Prostate gland (tissue), 2 donors: Measurements from ENCODE around the gene TPD52L1. TPM values are rescaled to one million over a fixed set of nuclear protein-coding genes. Genes with fewer than 3 reads are reported as not detected.

Experiments
- DNase-seq: peaks from one replicate; pipeline ENCODE4 v3.0.0-alpha.2; 2019; ENCODE audit warnings: low spot score
- H3K27ac ChIP-seq, 2 donors: fragments of 200-600 bp; sonication (generic); 2 replicates each; pipeline ENCODE4 v1.5.1; 2017 to 2019
- H3K27me3 ChIP-seq: fragments of 200-600 bp; sonication (generic); replicated peaks from 2 replicates; pipeline ENCODE4 v1.5.1; 2019; ENCODE audit not compliant: insufficient read depth
- H3K36me3 ChIP-seq, 2 donors: fragments of 200-600 bp; sonication (generic); 1 replicate in 1 of 2; 2 replicates in 1 of 2; pipeline versions ENCODE4 v1.5.1 to v1.8.1; 2017 to 2019
- H3K4me1 ChIP-seq: fragments of 200-600 bp; sonication (generic); replicated peaks from 2 replicates; pipeline ENCODE4 v1.5.1; 2019
- H3K4me3 ChIP-seq, 2 donors: fragments of 200-600 bp; sonication (generic); 2 replicates each; pipeline ENCODE4 v1.5.1; 2017 to 2019
- H3K9me3 ChIP-seq: fragments of 200-600 bp; sonication (generic); 2 replicates; pipeline ENCODE4 v1.5.1; 2017
- POLR2A ChIP-seq: fragments of 450-650 bp; IDR thresholded peaks from one replicate; pipeline ENCODE4 v1.6.1; 2016; ENCODE audit warnings: antibody characterized with exemption, mild to moderate bottlenecking
- POLR2AphosphoS5 ChIP-seq: sonication (generic); formaldehyde crosslinking; IDR thresholded peaks from one replicate; pipeline ENCODE4 v1.6.1; 2017; ENCODE audit warnings: antibody characterized with exemption
- WGBS: methylation state at CpG from one replicate; pipeline ENCODE4 v1.1.5; 2018; 5-methylcytosine and 5-hydroxymethylcytosine counted together
- intact Hi-C: fragments of 100-400 bp; cut with DNase I; formaldehyde crosslinking; loops from one replicate; pipeline ENCODE4 v1.14.2; 2022
- total RNA-seq, 2 donors: library from RNA; depleted of rRNA; stranded (reverse); fragments of >200 nt; gene quantifications; one replicate each; pipeline ENCODE4 v1.1.0, GENCODE V29; 2016
- TF ChIP-seq, protein P1 (sequence below), 4 experiments: fragments of 200-600 bp in 2 of 4; fragments of 450-650 bp in 2 of 4; sonication (generic) in 2 of 4; IDR thresholded peaks; 1 replicate in 3 of 4; 2 replicates in 1 of 4; pipeline ENCODE4 v1.5.1; 2016 to 2019; ENCODE audit warnings: antibody characterized with exemption in 4 of 4, mild to moderate bottlenecking in 2 of 4, moderate library complexity in 2 of 4

The TPD52L1 gene
- total RNA-seq, 2 donors from 2014 or later = 63.9 to 105 TPM

DNA sequence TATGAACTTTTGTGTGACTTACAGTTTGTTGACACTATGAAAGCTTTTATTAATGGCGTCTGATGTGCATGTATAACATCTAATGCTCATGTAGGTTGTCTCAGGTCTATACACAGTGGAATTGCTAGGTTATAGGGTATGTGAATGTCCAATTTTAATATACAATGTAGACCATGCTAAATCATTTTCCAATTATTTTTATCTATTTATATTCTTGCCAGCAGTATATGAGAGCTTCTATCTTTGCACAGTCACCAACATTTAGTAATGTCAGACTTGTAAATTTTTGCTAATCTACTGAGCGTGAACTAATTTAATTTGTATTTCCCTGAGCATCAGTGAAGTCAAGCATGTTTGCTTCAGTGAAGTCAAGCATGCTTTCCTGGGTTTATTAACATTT, 64.4 kb downstream of the TPD52L1 start:
- H3K9me3 ChIP-seq = no peaks in the 10 kb centered on the region
- H3K4me3 ChIP-seq = no peak overlapping the region
- no peak for DNase-seq
- H3K27ac ChIP-seq = no peak overlapping the region
- H3K36me3 ChIP-seq = no peaks in the 10 kb centered on the region
- WGBS = 94% methylated on average over 2 of the region's 2 CpGs
- intact Hi-C loops = no loop called here
- TF ChIP-seq POLR2A (no peak), POLR2AphosphoS5 (no peak)
- TF ChIP-seq, protein P1, sequence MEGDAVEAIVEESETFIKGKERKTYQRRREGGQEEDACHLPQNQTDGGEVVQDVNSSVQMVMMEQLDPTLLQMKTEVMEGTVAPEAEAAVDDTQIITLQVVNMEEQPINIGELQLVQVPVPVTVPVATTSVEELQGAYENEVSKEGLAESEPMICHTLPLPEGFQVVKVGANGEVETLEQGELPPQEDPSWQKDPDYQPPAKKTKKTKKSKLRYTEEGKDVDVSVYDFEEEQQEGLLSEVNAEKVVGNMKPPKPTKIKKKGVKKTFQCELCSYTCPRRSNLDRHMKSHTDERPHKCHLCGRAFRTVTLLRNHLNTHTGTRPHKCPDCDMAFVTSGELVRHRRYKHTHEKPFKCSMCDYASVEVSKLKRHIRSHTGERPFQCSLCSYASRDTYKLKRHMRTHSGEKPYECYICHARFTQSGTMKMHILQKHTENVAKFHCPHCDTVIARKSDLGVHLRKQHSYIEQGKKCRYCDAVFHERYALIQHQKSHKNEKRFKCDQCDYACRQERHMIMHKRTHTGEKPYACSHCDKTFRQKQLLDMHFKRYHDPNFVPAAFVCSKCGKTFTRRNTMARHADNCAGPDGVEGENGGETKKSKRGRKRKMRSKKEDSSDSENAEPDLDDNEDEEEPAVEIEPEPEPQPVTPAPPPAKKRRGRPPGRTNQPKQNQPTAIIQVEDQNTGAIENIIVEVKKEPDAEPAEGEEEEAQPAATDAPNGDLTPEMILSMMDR (IDR thresholded peaks at IDR 0.05) = no peak
- H3K27me3 ChIP-seq = no peaks in the 10 kb centered on the region
- H3K4me1 ChIP-seq = no peaks in the 10 kb centered on the region

DNA sequence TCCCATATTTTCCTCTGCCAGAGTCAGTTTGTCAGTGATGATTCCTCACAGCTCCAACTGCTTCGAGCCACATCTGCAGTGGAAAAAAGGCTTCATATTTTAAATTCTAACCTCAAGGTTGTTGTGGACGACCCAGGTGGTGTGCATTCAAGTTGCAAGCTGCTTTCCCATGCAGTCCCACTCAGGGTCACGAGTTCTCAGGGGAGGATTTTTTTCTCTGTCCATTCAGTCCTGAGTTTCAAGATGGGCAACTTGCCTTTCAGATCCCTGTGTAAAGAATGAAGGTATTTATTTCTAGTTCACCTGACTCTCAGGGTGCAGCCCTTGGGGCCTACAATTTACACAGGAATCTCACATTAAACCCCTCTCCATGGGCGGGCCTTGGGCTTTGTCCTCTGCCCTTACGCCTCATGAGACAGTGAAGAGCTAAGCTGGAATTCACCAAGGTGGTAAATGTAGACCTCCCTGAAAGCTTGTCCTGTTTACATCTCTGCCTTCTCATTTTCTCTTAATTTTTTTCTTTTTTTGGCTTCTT, 65.9 kb downstream of the TPD52L1 start:
- no peak for DNase-seq
- Histone ChIP-seq H3K9me3 (no peaks in the 10 kb centered on the region), H3K4me1 (no peaks in the 10 kb centered on the region), H3K36me3 (no peaks in the 10 kb centered on the region), H3K27ac (no peak overlapping the region), H3K4me3 (no peak overlapping the region), H3K27me3 (no peaks in the 10 kb centered on the region)
- TF ChIP-seq POLR2A = no peak
- TF ChIP-seq POLR2AphosphoS5 = no peak
- TF ChIP-seq, protein P1 (IDR thresholded peaks at IDR 0.05) = no peak
- WGBS = 80% methylated on average over 5 of the region's 5 CpGs
- intact Hi-C loops = no loop called here

DNA sequence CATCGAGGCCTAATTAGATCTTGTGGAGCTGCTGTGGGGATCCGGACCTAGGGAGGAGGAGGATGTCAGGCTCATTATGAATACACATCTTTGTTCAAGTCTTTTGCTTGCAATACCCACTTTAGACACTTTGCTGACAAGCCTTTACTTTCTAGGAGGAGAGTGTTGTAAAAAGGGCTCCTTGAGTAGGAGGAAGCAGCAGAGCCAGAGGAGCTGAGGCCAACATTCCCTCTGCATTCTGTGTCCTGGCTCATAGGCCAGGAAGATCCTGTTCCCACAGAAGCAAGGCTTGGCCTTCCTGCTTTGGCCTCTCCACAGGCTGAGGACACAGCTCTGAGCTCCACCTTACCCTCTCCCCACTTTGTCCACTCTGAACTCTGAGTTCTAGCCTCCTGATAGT, 67.1 kb downstream of the TPD52L1 start:
- Histone ChIP-seq H3K27ac (peak overlapping the region in 1 of 2 donors; percentile 48), H3K4me3 (no peak overlapping the region), H3K27me3 (no peaks in the 10 kb centered on the region), H3K9me3 (no peaks in the 10 kb centered on the region), H3K4me1 (no peaks in the 10 kb centered on the region), H3K36me3 (no peaks in the 10 kb centered on the region)
- TF ChIP-seq, protein P1 (IDR thresholded peaks at IDR 0.05) = no peak
- peak; percentile 27 for TF ChIP-seq POLR2AphosphoS5
- WGBS = 32% methylated on average over 2 of the region's 2 CpGs
- DNase-seq = peak; percentile 8
- intact Hi-C loops = no loop called here

DNA sequence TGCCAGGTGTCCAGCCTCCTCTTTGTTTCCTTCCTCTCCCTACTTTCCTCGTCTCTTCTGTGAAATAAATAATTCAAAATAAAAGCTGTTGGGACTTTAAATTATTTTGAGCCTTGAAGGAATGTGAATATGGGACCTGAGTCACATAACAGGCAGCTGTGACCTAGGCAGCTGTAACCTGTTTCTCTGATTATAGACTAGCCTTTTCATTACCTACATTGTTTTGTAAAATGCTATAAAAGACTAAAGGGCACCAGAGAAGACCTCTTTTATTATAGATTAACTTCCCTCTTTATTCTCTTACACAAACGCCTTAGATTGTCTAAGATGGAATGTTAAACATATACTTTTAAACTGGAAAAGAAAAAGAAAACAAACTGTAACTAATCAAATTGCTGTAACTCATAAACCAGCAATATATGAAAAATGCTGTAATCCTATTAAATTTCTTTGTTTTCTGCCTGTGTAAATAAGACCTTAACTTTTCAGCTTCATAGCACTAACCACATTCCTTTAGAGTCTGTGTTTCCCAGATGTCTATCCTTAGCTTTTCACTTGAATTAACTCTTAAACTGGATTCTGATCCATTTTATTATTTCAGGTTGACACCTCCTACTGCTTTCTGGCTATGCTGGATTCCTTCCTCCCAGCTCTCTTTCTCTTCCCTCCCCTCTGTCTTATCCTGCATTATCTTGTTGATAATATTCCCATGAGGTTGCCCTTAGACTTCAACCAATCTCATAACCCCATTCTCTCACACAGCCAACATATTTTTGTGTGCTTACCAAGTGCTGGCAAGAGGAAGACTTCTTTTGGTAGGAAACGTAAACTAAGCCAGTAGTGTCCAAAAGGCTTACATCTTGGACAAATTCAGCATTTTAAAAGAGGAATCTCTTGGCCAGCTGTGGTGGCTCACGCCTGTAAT, 69.2 kb downstream of the TPD52L1 start:
- intact Hi-C loops = no loop called here
- Histone ChIP-seq H3K36me3 (no peaks in the 10 kb centered on the region), H3K27ac (no peak overlapping the region), H3K27me3 (no peaks in the 10 kb centered on the region), H3K4me1 (no peaks in the 10 kb centered on the region), H3K4me3 (no peak overlapping the region), H3K9me3 (no peaks in the 10 kb centered on the region)
- TF ChIP-seq POLR2AphosphoS5 = no peak
- TF ChIP-seq, protein P1 (IDR thresholded peaks at IDR 0.05) = no peak
- no peak for TF ChIP-seq POLR2A
- DNase-seq = no peak
- 39% methylated on average over 4 of the region's 4 CpGs for WGBS
